Kidney tubule cell (primary cell): ENCODE measurements around the gene SLBP.
"Not testable (repeated sequence)": the region's sequence is repeated elsewhere in the genome, so short reads cannot be mapped to it uniquely, and the experiment has no call there.

ENCODE experiments used
- DNase-seq: peaks from one replicate; pipeline ENCODE4 v3.0.0-alpha.2; 2018; ENCODE audit warnings: low spot score

Gene SLBP

DNA sequence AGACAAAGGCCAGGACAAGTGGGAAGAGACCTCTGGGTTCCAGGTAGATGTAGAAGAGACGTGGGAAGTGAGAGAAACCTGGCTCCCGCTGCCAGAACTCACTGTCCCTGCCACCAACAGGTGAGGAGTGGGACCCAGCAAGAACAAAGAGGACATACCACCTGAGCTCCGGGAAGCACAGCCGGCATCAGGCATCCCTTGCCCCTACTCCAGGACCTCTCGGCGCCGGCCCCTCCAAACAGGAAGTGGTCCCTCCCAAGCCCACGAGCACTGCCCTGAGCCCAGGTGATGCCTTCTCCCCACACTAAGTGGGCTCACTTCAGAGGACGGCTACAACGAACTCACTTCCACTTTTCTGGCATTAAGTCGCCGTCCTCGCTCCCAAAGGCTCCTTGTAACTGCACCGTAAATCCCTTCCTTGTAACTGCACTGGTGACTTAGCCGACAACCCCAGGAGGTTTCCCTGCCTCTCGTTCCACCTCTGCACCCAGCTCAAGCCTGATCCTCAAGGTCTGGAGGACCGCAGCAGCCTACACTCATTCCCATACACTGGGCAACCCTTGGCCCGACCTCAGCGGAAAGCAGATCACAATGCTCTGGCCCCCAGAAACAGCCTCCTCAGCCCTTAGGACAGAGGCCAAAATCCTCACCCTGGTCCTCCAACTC is 36.9 kb downstream of the SLBP start:
- DNase-seq: no peak

DNA sequence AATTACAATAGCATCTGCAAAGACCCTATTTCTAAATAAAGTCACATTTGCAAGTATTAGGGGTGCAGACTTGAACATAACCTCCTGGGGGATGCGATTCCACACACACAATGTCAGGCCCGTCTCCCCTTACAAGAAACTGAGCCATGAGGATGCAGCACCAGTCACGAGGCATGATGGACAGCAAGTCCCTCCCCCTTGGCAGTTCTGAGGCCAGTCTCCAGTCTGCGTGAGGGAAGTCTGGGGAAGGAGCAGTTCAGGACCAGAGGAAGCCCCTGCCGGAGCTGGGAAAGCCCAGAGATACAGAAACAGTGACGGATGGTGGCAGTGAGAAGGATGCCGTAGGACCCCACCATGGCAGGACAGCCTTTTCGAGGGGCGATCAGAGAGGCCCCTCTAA is 37.4 kb downstream of the SLBP start:
- DNase-seq: no peak

DNA sequence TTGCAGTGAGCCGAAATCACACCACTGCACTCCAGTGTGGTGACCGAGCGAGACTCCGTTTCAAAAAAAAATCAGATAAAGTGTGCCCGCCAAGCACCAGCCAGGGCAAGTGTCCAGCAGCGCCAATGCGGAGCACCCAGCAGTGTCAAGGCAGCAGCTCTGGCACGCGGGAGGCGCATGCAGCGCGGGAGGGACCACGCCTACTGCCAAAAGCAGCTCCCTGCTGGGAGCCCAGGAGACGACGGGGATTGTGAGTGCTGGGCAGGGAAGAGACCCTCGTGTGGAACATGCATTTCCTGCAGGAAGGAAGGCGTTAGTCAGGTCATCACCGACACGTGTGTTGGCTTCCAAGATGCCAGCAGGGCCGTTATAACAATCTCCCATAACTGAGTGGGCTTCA is 38.4 kb downstream of the SLBP start:
- no peak for DNase-seq

DNA sequence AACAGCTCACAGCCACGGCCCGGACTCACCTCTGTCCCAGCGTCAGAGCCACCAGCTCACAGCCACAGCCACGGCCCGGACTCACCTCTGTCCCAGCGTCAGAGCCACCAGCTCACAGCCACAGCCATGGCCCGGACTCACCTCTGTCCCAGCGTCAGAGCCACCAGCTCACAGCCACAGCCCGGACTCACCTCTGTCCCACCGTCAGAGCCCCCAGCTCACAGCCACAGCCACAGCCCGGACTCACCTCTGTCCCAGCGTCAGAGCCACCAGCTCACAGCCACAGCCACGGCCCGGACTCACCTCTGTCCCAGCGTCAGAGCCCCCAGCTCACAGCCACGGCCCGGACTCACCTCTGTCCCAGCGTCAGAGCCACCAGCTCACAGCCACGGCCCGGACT is 41.1 kb downstream of the SLBP start:
- DNase-seq: not testable (repeated sequence)

DNA sequence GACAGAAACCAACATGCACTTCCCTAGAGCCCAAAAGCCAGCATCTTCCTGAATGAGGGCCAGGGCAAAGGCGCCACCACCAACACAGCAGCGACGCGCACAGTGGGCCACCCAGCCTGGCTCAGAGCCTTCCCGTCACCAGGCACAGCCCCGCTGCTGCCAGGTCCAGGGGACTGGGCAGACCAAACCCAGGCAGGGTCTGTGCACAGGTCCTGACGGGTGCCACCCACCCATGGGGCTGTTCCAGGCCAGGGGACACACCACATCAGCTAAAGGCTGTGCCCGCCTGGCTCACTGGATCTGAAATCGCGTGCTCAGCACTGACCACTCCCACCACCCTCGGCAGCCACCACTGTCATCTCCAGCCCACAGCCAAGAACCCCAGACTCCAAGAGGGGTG is 41.8 kb downstream of the SLBP start:
- no peak for DNase-seq

DNA sequence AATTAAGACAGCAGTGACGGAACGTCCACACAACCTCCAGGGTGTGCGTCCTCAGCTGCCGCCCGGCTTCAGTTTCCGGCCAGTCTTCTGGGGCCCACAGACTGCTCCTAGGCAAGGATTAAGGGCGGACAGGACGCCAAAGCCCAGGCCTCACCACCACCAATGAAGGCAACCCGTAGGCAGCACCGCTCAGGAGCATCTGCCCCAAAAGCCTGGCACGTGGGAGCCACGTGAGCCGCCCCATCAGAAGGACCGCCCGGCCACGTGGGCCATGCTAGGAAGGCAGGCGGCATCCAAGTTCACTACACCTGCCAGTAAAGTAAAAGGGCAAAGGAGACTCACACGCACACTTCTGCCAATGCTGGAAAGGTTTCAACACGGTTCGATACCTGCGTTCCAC is 42.3 kb downstream of the SLBP start:
- no peak for DNase-seq

DNA sequence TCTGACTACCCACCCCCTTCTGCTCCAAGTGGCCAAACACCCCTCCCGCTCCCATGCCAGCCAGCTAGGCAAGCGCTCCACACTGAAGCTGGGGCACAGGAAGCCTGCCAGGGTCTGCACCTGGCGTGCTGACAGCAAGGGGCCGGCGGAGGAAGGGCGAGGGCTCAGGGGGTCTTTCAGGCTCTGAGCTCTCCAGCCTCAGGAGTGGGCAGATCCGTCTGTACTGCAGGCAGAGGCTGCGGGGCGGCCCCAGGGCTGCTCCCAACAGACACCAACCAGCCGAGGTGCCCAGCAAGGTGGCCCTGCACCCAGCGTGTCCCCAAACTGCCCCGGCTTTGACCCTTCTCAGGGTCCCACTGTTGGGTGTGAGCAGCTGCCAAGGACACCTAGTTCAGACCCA is 42.8 kb downstream of the SLBP start:
- DNase-seq: no peak

DNA sequence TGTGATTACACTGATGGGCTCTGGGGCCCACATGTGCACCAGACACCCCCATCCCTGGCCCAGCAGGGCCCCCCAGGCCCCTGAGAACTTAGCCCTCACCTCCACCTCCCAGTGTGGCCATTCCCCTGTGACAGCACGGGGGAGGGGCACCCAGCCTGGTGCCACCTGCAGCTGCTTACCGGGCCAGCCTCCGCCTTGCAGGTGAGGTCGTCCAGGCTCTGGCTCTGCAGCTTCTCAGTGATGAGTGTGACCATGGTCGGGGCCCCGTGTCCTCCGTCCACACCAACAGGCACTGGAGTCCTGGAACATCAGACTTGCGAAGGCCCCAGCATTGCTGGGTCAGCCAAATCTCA is 43.7 kb downstream of the SLBP start:
- no peak for DNase-seq

DNA sequence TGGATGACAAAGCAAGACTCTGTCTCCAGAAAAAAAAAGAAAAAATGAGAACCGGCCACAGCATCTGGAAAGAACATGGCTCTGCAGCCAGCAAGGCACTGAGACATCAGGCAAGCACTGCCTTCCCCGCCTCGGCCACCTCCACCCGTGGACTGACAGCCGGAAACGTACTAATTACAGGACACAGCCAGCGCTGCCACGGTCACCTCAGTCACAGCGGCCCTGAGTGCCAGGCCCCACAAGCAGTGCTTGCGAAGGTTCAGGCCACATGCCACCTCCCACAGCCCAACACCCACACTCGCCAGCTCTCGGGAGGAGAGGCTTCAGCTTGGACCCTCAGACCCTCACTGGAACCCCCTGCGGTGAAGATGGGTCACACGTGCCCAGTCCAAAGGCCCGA is 44.8 kb downstream of the SLBP start:
- DNase-seq: no peak

DNA sequence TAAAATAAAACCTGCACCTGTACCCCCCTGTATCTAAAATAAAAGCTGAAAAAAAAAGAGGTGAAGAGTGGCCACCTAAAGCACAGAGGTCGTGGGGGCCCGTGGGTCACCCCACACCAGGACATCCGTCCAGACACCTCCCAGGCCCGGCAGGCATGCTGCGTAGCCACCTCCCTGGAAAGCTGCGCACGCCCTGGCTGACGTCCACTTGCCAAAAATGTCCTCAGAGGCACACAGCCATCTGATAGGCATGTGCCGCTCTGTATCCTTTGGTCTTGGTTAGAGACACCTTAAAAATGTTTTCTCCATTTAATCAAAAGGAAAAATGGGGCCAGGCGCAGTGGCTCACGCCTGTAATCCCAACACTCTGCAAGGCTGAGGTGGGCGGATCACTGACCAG is 45.7 kb downstream of the SLBP start:
- DNase-seq: no peak

DNA sequence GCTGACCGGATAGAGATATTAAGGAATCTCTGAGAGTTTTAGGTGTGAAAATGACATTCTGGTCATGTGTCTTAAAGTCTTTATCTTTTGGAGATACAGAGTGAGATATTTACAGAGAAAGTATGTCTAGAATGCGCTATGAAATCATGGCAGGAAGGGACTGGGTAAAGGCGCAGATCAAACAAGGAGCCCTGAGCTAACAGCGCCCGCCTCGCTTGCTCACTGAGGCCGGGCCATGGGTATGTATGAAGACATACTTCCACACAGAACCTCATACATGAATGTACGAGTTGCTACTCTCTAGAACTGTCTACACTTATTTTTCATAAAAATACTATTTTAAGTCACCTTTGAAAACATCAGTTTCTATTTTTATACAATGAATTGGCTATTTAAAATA is 48.0 kb downstream of the SLBP start:
- DNase-seq: no peak

DNA sequence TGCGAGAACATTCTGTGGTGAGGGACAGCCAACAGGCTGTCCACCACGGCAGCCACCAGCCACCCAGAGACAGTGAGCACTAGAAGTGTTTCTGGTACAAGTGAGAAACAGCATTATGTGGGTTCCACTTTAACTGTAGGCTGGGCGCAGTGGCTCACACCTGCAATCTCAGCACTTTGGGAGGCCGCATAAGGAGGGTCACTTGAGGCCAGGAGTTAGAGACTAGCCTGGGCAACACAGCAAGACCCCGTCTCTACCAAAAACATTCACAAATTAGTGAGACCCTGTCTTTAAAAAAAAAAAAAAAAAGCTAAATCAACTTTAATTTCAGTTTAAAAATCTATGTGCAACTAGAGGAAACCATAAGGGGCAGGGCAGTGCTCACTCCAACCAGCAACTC is 48.6 kb downstream of the SLBP start:
- no peak for DNase-seq

DNA sequence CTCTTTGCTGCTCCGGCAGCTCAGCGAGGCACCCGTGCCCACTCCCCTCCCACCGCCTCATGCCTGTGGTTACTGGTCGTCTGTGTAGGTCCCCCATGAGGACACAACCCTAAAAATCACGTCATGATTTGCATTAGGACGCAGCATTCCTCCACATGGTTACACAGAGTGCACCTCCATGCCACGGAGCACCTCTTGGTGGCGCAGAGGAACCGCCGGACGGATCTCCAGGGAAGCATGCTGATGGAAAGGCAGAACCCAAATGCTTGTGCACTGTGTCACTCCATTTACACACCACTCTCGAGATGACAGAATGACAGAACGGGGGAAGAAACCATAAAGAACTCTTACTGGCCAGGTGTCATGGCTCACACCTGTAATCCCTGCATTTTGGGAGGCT is 50.4 kb downstream of the SLBP start:
- no peak for DNase-seq

DNA sequence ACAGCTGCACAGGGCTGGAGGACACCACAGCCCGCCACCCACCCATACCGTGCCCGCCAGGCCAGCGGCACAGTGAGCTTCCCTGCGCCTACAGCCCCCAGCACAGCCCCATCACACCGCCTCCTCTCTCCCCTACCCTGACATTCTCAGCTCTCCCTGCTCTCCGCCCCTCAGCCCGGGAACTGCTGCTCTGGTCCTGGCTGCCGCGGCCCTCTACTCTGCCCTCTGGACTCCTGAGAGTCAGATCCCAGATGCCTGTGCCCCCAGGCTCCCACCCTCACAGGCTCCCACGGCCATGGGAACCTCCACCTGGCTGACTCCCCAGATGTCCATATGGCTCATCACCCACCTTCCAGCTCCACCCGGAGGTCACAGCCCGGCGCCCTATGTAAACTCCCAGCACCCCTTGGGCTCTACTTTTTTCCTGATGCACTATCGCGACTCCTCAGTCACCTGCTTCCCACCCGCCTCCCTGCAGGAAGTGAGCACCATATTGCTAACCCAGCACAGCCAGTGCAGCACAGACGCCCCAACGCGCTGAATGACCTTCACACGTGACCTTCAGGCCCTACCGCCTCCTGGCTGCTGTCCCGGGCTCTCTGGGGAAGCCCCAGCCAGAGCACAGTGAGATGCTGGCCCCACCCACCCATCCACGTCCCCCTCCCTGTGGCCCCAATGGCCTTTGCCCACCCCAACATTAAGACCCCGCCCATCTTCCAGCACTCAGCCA is 51.0 kb downstream of the SLBP start:
- DNase-seq: no peak

DNA sequence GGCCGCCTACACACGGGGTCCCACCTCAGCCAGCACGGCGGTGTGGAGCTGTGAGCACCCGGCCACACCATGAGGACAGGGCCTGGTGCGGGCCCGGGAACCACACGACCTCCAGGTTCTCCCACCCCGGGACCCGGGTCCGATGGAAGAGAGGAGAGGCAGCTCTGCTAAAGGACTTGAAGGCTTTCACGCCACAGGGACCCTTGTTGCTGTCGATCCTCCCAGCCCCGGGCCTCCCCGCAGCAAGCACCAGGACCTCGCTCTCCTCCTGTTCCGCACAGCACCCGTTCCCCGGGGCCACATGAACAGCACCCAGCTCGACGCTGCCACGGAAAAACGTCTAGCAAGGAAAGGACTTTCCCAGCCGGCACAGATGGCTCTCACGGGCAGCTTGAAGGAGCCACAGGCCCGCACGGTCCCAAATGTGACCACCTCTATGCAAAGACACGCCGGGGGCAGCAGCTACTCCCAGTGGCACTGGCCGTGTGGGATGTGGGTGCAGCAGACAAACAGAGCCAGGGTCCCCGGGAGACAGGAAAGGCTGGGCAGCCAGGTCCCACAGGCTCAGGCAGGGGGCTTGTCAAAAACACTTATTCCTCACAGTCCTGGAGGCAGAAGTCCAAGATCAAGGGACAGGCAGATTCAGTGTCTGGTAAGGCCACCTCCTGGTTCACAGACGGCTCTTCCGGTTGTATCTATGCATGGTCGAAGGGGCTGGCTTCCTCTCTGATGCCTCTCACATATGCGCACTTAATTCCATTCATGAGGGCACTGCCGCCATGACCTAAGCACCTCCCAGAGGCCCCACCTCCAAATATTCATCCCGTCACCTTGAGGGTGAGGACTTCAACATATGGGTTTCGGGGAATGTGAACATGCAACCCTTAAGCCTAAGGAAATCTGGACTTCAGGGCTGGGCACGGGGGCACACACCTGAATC is 52.7 kb downstream of the SLBP start:
- no peak for DNase-seq

DNA sequence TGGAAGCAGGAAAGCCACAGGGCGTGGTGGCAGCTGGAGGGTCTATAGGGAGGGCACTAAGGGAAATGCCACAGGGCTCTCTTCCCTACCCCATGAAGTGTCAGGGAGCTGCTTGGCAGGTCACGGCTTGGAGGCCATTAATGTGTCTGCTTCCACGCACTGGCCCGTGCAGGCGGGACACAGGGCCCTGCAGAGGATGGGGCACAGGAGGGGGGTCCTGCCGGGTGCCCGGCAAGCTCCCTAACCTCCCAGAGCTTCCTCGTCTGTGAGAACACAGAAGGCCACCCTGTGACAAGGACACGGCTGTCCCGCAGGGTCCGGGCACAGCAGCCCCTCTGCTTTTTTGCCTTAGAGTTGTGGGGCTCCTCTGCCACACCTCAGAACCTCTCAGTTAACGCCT is 53.5 kb downstream of the SLBP start:
- DNase-seq: no peak

DNA sequence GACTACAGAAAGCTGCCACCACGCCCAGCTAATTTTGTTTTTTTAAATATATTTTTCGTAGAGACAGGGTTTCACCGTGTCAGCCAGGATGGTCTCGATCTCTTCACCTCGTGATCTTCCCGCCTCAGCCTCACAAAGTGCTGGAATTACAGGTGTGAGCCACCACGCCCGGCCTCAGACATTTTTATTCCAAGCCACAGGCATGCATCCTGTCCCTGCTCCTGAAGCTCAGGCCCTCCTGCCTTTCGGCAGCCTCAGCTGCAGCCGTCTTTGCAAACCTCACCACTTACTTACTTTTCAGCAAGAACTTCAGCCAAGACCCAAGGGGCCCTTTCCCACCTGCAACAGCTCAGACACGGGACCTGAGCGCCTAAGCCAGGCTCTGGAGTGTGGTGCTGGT is 54.0 kb downstream of the SLBP start:
- DNase-seq: no peak

DNA sequence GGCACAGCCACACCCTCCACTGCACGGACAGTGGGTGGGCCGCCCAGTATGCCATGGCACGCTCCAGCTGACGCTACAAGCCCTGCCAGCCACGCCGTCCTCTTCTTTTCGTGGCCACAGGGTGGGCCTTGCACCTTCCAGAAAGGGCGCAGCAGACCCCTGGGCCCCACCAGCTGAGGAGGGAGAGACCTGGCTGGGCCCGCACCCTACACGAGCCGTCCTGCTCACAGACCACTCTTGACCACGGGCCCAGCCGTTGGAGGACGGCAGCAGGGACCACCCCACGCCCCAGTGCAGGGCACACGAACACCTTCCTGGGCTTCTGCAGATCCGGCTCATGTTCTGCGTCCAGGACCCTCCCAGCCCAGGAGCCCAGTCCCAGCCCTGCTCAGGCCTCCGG is 55.1 kb downstream of the SLBP start:
- no peak for DNase-seq

DNA sequence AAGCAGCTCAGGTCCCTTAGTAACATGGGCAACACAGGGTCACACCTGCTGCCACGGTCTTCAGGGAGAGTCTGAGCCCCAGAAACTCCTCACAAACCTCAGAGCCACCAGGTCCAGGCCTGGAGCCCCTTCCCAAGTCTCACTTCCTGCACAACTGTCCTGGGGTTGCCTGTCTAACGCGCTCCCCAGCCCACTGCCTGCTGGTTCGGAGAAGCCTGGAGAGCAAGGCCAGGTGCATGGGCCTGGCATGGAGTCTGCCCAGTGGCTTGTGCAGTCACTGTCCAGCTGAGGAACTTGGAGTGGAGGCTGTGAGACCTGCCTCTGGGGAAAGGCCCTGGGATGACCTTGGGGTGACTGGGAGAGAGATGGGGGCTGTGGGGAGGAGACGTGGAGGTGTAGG is 56.0 kb downstream of the SLBP start:
- no peak for DNase-seq

DNA sequence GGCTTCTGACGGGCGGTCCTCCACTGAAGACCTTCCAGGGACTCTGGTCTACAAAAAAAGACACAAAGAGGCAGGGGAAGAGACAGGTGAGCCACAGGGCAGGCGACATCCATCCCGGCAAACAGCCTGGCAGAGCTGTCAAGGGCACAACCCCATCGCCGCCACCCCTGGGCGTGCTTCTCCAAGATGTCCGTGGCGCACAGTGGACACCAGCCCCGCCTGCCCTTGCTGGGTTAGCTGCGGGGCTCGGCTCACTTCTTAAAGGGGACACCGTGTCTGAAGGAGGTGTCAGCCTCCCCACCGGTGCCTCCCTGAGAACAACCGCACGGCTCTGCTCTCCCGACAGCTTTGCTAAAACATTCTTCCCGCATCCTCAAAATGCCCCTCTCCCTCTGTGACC is 56.4 kb downstream of the SLBP start:
- no peak for DNase-seq

DNA sequence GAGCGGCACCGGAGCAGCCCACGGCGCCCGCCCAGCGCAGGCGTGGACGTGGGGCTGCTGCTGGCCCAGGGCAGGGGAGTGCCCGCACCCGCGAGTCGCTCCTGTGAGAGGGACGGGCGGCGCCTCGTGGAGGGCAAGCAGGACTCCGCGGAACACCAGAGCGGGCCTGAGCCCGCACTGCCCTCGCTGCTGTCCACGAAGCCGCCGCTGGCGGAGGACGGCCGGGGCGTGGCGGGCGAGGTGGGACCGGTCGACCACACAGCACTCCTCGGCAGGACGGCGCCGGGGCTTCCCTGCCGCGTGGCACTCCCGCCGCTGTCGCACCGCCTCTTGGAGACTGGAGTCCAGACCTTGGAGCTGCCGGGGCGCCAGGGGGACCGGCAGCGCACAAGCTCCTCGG is 57.0 kb downstream of the SLBP start:
- no peak for DNase-seq

DNA sequence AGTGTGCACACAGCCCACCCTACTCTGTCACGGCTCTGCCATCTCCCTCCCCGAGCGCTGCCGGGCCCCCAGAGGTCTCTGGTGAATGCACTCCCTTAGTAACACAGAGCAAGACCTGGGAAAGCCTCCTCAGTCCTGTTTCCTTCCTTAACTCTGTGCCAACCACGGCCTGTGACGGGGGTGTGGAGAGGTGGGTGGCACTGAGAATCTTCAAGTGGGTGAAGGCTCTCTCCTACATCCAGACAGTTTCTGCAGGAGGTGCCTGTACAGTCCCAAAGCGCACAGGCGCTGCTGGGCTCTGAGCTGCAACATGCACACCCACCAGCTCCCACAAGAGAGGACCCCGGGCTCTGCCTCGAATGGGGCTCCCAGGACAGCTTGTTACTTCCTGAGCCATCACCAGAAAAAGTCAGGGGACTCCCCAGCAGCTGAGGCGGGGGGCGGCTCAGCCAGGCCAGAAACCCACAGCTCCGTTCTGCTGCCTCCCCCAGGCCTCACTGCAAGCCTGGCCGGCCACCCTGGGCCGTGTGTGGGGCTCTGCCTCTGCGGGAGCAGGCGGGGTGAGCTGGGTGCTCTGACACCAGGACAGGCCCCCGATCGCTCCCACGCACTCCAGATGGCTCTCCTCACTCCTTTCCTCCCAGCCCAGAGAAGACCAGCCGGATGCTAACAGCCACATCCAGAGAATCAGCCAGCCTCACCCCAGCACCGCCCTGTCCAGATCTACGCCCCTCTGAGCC is 57.7 kb downstream of the SLBP start:
- no peak for DNase-seq
